Nephron progenitor cell (in vitro differentiated cells): ENCODE data around the gene PSMB3.

Experiments
- DNase-seq: peaks from one replicate; pipeline ENCODE4 v3.0.0; 2021
- H3K27ac Mint-ChIP-seq: 2 replicates; pipeline ENCODE4 v1.8.0; 2021; ENCODE audit warnings: mild to moderate bottlenecking, moderate library complexity, mixed read lengths
- H3K27me3 Mint-ChIP-seq: 2 replicates; pipeline ENCODE4 v1.8.0; 2021; ENCODE audit warnings: mild to moderate bottlenecking, low read depth, mixed read lengths; ENCODE audit not compliant: poor library complexity
- H3K36me3 Mint-ChIP-seq: 2 replicates; pipeline ENCODE4 v1.8.0; 2021; ENCODE audit warnings: low read depth, mixed read lengths
- H3K4me1 Mint-ChIP-seq: 2 replicates; pipeline ENCODE4 v1.8.0; 2021; ENCODE audit warnings: mixed read lengths
- H3K4me3 Mint-ChIP-seq: 2 replicates; pipeline ENCODE4 v1.8.0; 2021; ENCODE audit warnings: mild to moderate bottlenecking, moderate library complexity, mixed read lengths
- H3K9me3 Mint-ChIP-seq: 2 replicates; pipeline ENCODE4 v1.8.0; 2021; ENCODE audit warnings: mild to moderate bottlenecking, moderate library complexity, mixed read lengths
- CTCF ChIP-seq: fragments of 200-600 bp; sonication (generic); IDR thresholded peaks from 2 replicates; pipeline ENCODE4 v1.5.0; 2021; ENCODE audit warnings: antibody characterized with exemption

PSMB3 gene

GRCh38 chr17:38746849-38747462, 5.6 kb upstream of the PSMB3 start:
- Mint-ChIP-seq H3K27ac (no peak overlapping the region), H3K4me3 (peak overlapping the region; percentile 98), H3K36me3 (peaks cover 5% of the 10 kb centered on the region), H3K9me3 (no peaks in the 10 kb centered on the region), H3K4me1 (peaks cover 67% of the 10 kb centered on the region), H3K27me3 (no peaks in the 10 kb centered on the region)
- DNase-seq: no peak
- no peak for TF ChIP-seq CTCF

GRCh38 chr17:38747463-38748148, 4.9 kb upstream of the PSMB3 start:
- Mint-ChIP-seq H3K4me1 (peaks cover 64% of the 10 kb centered on the region), H3K9me3 (no peaks in the 10 kb centered on the region), H3K4me3 (peak overlapping the region; percentile 98), H3K36me3 (peaks cover 5% of the 10 kb centered on the region), H3K27ac (peak overlapping the region; percentile 50), H3K27me3 (no peaks in the 10 kb centered on the region)
- DNase-seq: peak; percentile 78
- no peak for TF ChIP-seq CTCF

- Mint-ChIP-seq H3K36me3 (peaks cover 5% of the 10 kb centered on the region), H3K9me3 (no peaks in the 10 kb centered on the region), H3K27me3 (no peaks in the 10 kb centered on the region), H3K27ac (peak within 1 kb of the TSS; percentile 50), H3K4me1 (peaks cover 59% of the 10 kb centered on the region), H3K4me3 (peak within 1 kb of the TSS; percentile 98)
- no peak for TF ChIP-seq CTCF
- peak; percentile 95 for DNase-seq
These were observed 4.2 kb upstream of the PSMB3 start, which contains the start of gene PCGF2 for GRCh38 chr17:38748149-38748891. Gene PCGF2, minus strand, starts transcription at chr17:38748336. Its CDS starts 7,934 bp downstream, at chr17:38740402.

- TF ChIP-seq CTCF: no peak
- Mint-ChIP-seq H3K36me3 (peaks cover 8% of the 10 kb centered on the region), H3K4me1 (peaks cover 59% of the 10 kb centered on the region), H3K27me3 (no peaks in the 10 kb centered on the region), H3K27ac (no peak overlapping the region), H3K9me3 (no peaks in the 10 kb centered on the region), H3K4me3 (peak overlapping the region; percentile 98)
- no peak for DNase-seq
These were observed 3.7 kb upstream of the PSMB3 start for GRCh38 chr17:38748892-38749222.

- TF ChIP-seq CTCF: no peak
- peak; percentile 80 for DNase-seq
These were observed 3.1 kb upstream of the PSMB3 start for GRCh38 chr17:38749223-38750043.

More at GRCh38 chr17:38749223-38750043, 3.1 kb upstream of the PSMB3 start:
- Mint-ChIP-seq H3K4me1 (peaks cover 57% of the 10 kb centered on the region), H3K27me3 (no peaks in the 10 kb centered on the region), H3K9me3 (no peaks in the 10 kb centered on the region), H3K27ac (peak overlapping the region; percentile 65), H3K4me3 (peak overlapping the region; percentile 98), H3K36me3 (peaks cover 10% of the 10 kb centered on the region)
